CD4-positive, alpha-beta T cell treated with Interleukin-15 for 4 hours (primary cell): ENCODE results near the gene WIF1.

Experiments
- DNase-seq: peaks from one replicate; pipeline ENCODE4 v3.0.0-alpha.2; 2020; ENCODE audit warnings: low spot score

WIF1 gene

GRCh38 chr12:65022421-65022820 is 98.7 kb downstream of the WIF1 start:
- DNase-seq: no peak

- DNase-seq: no peak
Measured at GRCh38 chr12:65019696-65020234, 101.3 kb downstream of the WIF1 start.

GRCh38 chr12:65016881-65017650 is 104.0 kb downstream of the WIF1 start:
- DNase-seq: no peak

GRCh38 chr12:65015850-65016249 is 105.3 kb downstream of the WIF1 start:
- no peak for DNase-seq

- no peak for DNase-seq
Measured at GRCh38 chr12:65014504-65015271, 106.4 kb downstream of the WIF1 start.

- DNase-seq: no peak
Measured at GRCh38 chr12:65010437-65010836, 110.7 kb downstream of the WIF1 start.

- no peak for DNase-seq
Measured at GRCh38 chr12:65005716-65006115, 115.4 kb downstream of the WIF1 start.

- no peak for DNase-seq
Measured at GRCh38 chr12:65004270-65004669, 116.8 kb downstream of the WIF1 start.
